T-helper 1 cell treated with Interleukin-12 subunit alpha and Interleukin-12 subunit beta and Interleukin-4 antibody, amounts not matched to agents 30 μg/mL and 1 μg/mL, for 36 hours (primary cell): ENCODE data around the gene REXO4.

ENCODE experiments used
- H3K27ac Mint-ChIP-seq: one replicate; pipeline ENCODE4 v1.8.0; 2021; ENCODE audit warnings: mild to moderate bottlenecking, mixed read lengths
- H3K27me3 Mint-ChIP-seq: one replicate; pipeline ENCODE4 v1.8.0; 2021; ENCODE audit warnings: low read depth, mixed read lengths
- H3K36me3 Mint-ChIP-seq: one replicate; pipeline ENCODE4 v1.8.0; 2021; ENCODE audit warnings: low read depth, mixed read lengths
- H3K4me1 Mint-ChIP-seq: one replicate; pipeline ENCODE4 v1.8.0; 2021; ENCODE audit warnings: low read depth, mixed read lengths
- H3K4me3 Mint-ChIP-seq: one replicate; pipeline ENCODE4 v1.8.0; 2021; ENCODE audit warnings: mild to moderate bottlenecking, moderate library complexity, mixed read lengths
- H3K9me3 Mint-ChIP-seq: one replicate; pipeline ENCODE4 v1.8.0; 2021; ENCODE audit warnings: mixed read lengths

The REXO4 gene

GRCh38 chr9:133420392-133420827, 2.6 kb upstream of the REXO4 start:
- Mint-ChIP-seq H3K4me3 (no peak overlapping the region), H3K36me3 (no peaks in the 10 kb centered on the region), H3K27me3 (no peaks in the 10 kb centered on the region), H3K4me1 (peaks cover 38% of the 10 kb centered on the region), H3K9me3 (no peaks in the 10 kb centered on the region), H3K27ac (peak overlapping the region; percentile 6)

- peaks cover 7% of the 10 kb centered on the region for H3K36me3 Mint-ChIP-seq
- H3K4me1 Mint-ChIP-seq = peaks cover 44% of the 10 kb centered on the region
- H3K9me3 Mint-ChIP-seq = no peaks in the 10 kb centered on the region
- H3K27ac Mint-ChIP-seq = peak overlapping the region; percentile 63
- peak overlapping the region; percentile 90 for H3K4me3 Mint-ChIP-seq
- no peaks in the 10 kb centered on the region for H3K27me3 Mint-ChIP-seq
Measured at GRCh38 chr9:133419005-133419404, 1.2 kb upstream of the REXO4 start.

GRCh38 chr9:133415170-133415569, 2.6 kb downstream of the REXO4 start:
- Mint-ChIP-seq H3K27me3 (no peaks in the 10 kb centered on the region), H3K9me3 (no peaks in the 10 kb centered on the region), H3K4me3 (no peak overlapping the region), H3K27ac (peak overlapping the region; percentile 1), H3K36me3 (peaks cover 24% of the 10 kb centered on the region), H3K4me1 (peaks cover 34% of the 10 kb centered on the region)

GRCh38 chr9:133408042-133408441, 9.8 kb downstream of the REXO4 start:
- Mint-ChIP-seq H3K27me3 (no peaks in the 10 kb centered on the region), H3K4me1 (peaks cover 5% of the 10 kb centered on the region), H3K27ac (no peak overlapping the region), H3K4me3 (no peak overlapping the region), H3K9me3 (no peaks in the 10 kb centered on the region), H3K36me3 (peaks cover 38% of the 10 kb centered on the region)

GRCh38 chr9:133406480-133407307, 11.1 kb downstream of the REXO4 start:
- Mint-ChIP-seq H3K27ac (peak overlapping the region; percentile 50), H3K36me3 (peaks cover 32% of the 10 kb centered on the region), H3K27me3 (no peaks in the 10 kb centered on the region), H3K4me1 (peaks cover 5% of the 10 kb centered on the region), H3K9me3 (no peaks in the 10 kb centered on the region), H3K4me3 (no peak overlapping the region)

- no peak overlapping the region for H3K4me3 Mint-ChIP-seq
- H3K9me3 Mint-ChIP-seq = no peaks in the 10 kb centered on the region
- peaks cover 31% of the 10 kb centered on the region for H3K36me3 Mint-ChIP-seq
- no peaks in the 10 kb centered on the region for H3K27me3 Mint-ChIP-seq
- H3K4me1 Mint-ChIP-seq = peaks cover 5% of the 10 kb centered on the region
- no peak overlapping the region for H3K27ac Mint-ChIP-seq
Measured at GRCh38 chr9:133405508-133406438, 12.0 kb downstream of the REXO4 start.

GRCh38 chr9:133404454-133405002, 13.3 kb downstream of the REXO4 start:
- peaks cover 23% of the 10 kb centered on the region for H3K36me3 Mint-ChIP-seq
- peaks cover 5% of the 10 kb centered on the region for H3K4me1 Mint-ChIP-seq
- no peaks in the 10 kb centered on the region for H3K27me3 Mint-ChIP-seq
- H3K9me3 Mint-ChIP-seq = no peaks in the 10 kb centered on the region
- H3K27ac Mint-ChIP-seq = no peak overlapping the region
- H3K4me3 Mint-ChIP-seq = no peak overlapping the region

- Mint-ChIP-seq H3K36me3 (peaks cover 20% of the 10 kb centered on the region), H3K4me1 (peaks cover 5% of the 10 kb centered on the region), H3K27me3 (no peaks in the 10 kb centered on the region), H3K4me3 (no peak overlapping the region), H3K9me3 (no peaks in the 10 kb centered on the region), H3K27ac (no peak overlapping the region)
Measured at GRCh38 chr9:133403766-133404453, 13.9 kb downstream of the REXO4 start.

GRCh38 chr9:133402689-133403088, 15.1 kb downstream of the REXO4 start:
- H3K36me3 Mint-ChIP-seq = peaks cover 14% of the 10 kb centered on the region
- no peak overlapping the region for H3K27ac Mint-ChIP-seq
- no peaks in the 10 kb centered on the region for H3K9me3 Mint-ChIP-seq
- no peak overlapping the region for H3K4me3 Mint-ChIP-seq
- peaks cover 5% of the 10 kb centered on the region for H3K4me1 Mint-ChIP-seq
- H3K27me3 Mint-ChIP-seq = no peaks in the 10 kb centered on the region

GRCh38 chr9:133401588-133401987, 16.2 kb downstream of the REXO4 start:
- Mint-ChIP-seq H3K4me1 (no peaks in the 10 kb centered on the region), H3K36me3 (peaks cover 6% of the 10 kb centered on the region), H3K27ac (no peak overlapping the region), H3K27me3 (no peaks in the 10 kb centered on the region), H3K9me3 (no peaks in the 10 kb centered on the region), H3K4me3 (no peak overlapping the region)

- Mint-ChIP-seq H3K9me3 (no peaks in the 10 kb centered on the region), H3K27ac (no peak overlapping the region), H3K4me3 (no peak overlapping the region), H3K4me1 (no peaks in the 10 kb centered on the region), H3K27me3 (no peaks in the 10 kb centered on the region), H3K36me3 (peaks cover under 1% of the 10 kb centered on the region)
Measured at GRCh38 chr9:133400292-133400691, 17.5 kb downstream of the REXO4 start.

- no peak overlapping the region for H3K4me3 Mint-ChIP-seq
- H3K36me3 Mint-ChIP-seq = no peaks in the 10 kb centered on the region
- no peaks in the 10 kb centered on the region for H3K9me3 Mint-ChIP-seq
- H3K27ac Mint-ChIP-seq = no peak overlapping the region
- no peaks in the 10 kb centered on the region for H3K4me1 Mint-ChIP-seq
- H3K27me3 Mint-ChIP-seq = no peaks in the 10 kb centered on the region
Measured at GRCh38 chr9:133397895-133398294, 19.9 kb downstream of the REXO4 start.

GRCh38 chr9:133397370-133397769, 20.4 kb downstream of the REXO4 start:
- no peak overlapping the region for H3K27ac Mint-ChIP-seq
- H3K36me3 Mint-ChIP-seq = no peaks in the 10 kb centered on the region
- no peaks in the 10 kb centered on the region for H3K9me3 Mint-ChIP-seq
- H3K4me1 Mint-ChIP-seq = no peaks in the 10 kb centered on the region
- H3K4me3 Mint-ChIP-seq = no peak overlapping the region
- H3K27me3 Mint-ChIP-seq = no peaks in the 10 kb centered on the region

- H3K27me3 Mint-ChIP-seq = no peaks in the 10 kb centered on the region
- no peaks in the 10 kb centered on the region for H3K9me3 Mint-ChIP-seq
- H3K4me3 Mint-ChIP-seq = no peak overlapping the region
- H3K4me1 Mint-ChIP-seq = no peaks in the 10 kb centered on the region
- no peaks in the 10 kb centered on the region for H3K36me3 Mint-ChIP-seq
- no peak overlapping the region for H3K27ac Mint-ChIP-seq
Measured at GRCh38 chr9:133396952-133397351, 20.9 kb downstream of the REXO4 start.
